ENCODE data around the gene CMC2. TPM values are rescaled to one million over a fixed set of nuclear protein-coding genes. Genes with fewer than 3 reads are reported as not detected.

Gene CMC2
- total RNA-seq, 5 donors from 2014 or later (not counting 1 experiment from before 2014, with no cell fraction given): 29.9 to 56.1 (median 38.1) TPM

GRCh38 chr16:80938004-80938878 is 68.4 kb downstream of the CMC2 start:
- no peak for ATAC-seq (replicated peaks in 1 of 4)
- Histone ChIP-seq H3K36me3 (ENCODE audit: control insufficient read depth in 2 of 2, extremely low read depth in 1 of 2, insufficient read depth in 1 of 2, low read length in 1 of 2) (no peaks in the 10 kb centered on the region), H3K27ac (ENCODE audit: low read length) (no peak overlapping the region), H3K4me3 (ENCODE audit: control insufficient read depth in 1 of 2, extremely low read depth in 1 of 2, low read length in 1 of 2) (no peak overlapping the region), H3K4me1 (ENCODE audit: control insufficient read depth in 1 of 2, extremely low read depth in 1 of 2, insufficient read depth in 2 of 2, low read length in 2 of 2) (no peaks in the 10 kb centered on the region), H3K9me3 (no peaks in the 10 kb centered on the region), H3K27me3 (replicated peaks in 1 of 2; ENCODE audit: control insufficient read depth in 2 of 2, extremely low read depth in 1 of 2, insufficient read depth in 2 of 2, low read length in 1 of 2) (peaks cover 6 to 13% of the 10 kb centered on the region in 2 experiments)
- no peak for DNase-seq
- H3K4me3 Mint-ChIP-seq: no peak overlapping the region
- ChIA-PET CTCF (interaction anchor here in 1 of 2 donors (0.6 kb wide), 1 partner anchor 43 kb away, joined by 3 read pairs; no protein-coding TSS in a partner anchor), POLR2A (no interaction called here)
- no peaks in the 10 kb centered on the region for H3K36me3 Mint-ChIP-seq
- peaks cover 0 to 2% (median 1%) of the 10 kb centered on the region in 3 donors for H3K4me1 Mint-ChIP-seq
- 87% methylated on average over 7 of the region's 15 CpGs for WGBS (ENCODE audit: insufficient coverage)
- H3K9me3 Mint-ChIP-seq: no peaks in the 10 kb centered on the region
- H3K27me3 Mint-ChIP-seq: peaks cover 30% of the 10 kb centered on the region in 2 donors
- no peak overlapping the region for H3K27ac Mint-ChIP-seq

DNA sequence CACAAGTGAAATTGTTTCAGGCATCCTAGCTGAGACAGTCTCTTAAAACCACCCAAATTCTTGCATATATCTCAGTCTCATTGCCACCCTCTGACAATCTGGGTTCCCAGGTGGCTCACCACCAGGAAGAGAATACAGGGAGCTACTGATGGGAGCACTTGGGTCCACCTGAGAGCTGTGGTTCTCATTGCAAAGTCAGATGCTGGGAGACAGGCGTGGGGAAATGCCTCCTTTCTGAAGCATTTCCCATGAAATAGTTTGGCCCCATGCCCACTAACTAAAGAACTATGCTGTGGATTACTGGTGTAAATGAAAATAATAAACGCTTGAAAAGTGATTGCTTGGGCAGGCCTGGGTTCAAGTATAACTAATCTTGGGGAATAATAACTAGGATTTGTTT is 70.3 kb downstream of the CMC2 start:
- Mint-ChIP-seq H3K27ac (no peak overlapping the region), H3K27me3 (peaks cover 41% of the 10 kb centered on the region in 2 donors), H3K4me3 (no peak overlapping the region), H3K36me3 (no peaks in the 10 kb centered on the region), H3K4me1 (peaks cover 10 to 11% (median 10%) of the 10 kb centered on the region in 3 donors), H3K9me3 (no peaks in the 10 kb centered on the region)
- H3K4me3 ChIP-seq (ENCODE audit: control insufficient read depth in 1 of 2, extremely low read depth in 1 of 2, low read length in 1 of 2): no peak overlapping the region
- DNase-seq: no peak
- ChIA-PET CTCF (interaction anchor here in 1 of 2 donors (0.6 kb wide), 1 partner anchor 10 kb away, joined by 7 read pairs; no protein-coding TSS in a partner anchor), POLR2A (no interaction called here)
- H3K27me3 ChIP-seq (replicated peaks in 1 of 2; ENCODE audit: control insufficient read depth in 2 of 2, extremely low read depth in 1 of 2, insufficient read depth in 2 of 2, low read length in 1 of 2): peaks cover 8 to 29% of the 10 kb centered on the region in 2 experiments
- H3K9me3 ChIP-seq: no peaks in the 10 kb centered on the region
- no peak for ATAC-seq (replicated peaks in 1 of 4)
- no CpG with 5 or more reads among the region's 2 CpGs for WGBS (ENCODE audit: insufficient coverage)
- H3K4me1 ChIP-seq (ENCODE audit: control insufficient read depth in 1 of 2, extremely low read depth in 1 of 2, insufficient read depth in 2 of 2, low read length in 2 of 2): peaks cover 0 to 12% of the 10 kb centered on the region in 2 experiments
- no peaks in the 10 kb centered on the region for H3K36me3 ChIP-seq (ENCODE audit: control insufficient read depth in 2 of 2, extremely low read depth in 1 of 2, insufficient read depth in 1 of 2, low read length in 1 of 2)
- no peak overlapping the region for H3K27ac ChIP-seq (ENCODE audit: low read length)

GRCh38 chr16:80935691-80936090 is 71.0 kb downstream of the CMC2 start:
- ChIA-PET POLR2A (no interaction called here), CTCF (no interaction called here)
- WGBS (ENCODE audit: insufficient coverage): 90% methylated on average over 2 of the region's 3 CpGs

DNA sequence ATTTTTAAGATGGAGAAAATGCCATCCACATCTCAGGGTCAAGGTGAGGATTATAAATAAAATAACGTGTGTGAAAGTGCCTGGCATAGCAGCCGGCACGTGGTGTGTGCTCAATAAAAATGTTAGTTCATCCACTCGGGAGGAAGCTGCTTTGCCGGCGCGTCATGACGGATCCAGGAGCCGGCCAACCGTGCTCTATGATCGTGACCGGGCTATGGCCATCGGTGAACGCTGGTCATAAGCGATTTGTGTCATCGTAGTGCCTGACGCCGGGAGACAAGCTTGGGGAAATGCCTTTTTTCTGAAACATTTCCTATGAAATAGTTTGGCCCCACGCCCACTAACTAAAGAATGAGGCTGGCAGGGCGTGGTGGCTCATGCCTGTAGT is 74.0 kb downstream of the CMC2 start:
- Mint-ChIP-seq H3K4me3 (peak overlapping the region; percentile 43 to 78 (median 64)), H3K36me3 (no peaks in the 10 kb centered on the region), H3K4me1 (peaks cover 10 to 11% (median 10%) of the 10 kb centered on the region in 3 donors), H3K9me3 (no peaks in the 10 kb centered on the region), H3K27me3 (peaks cover 54 to 62% of the 10 kb centered on the region in 2 donors), H3K27ac (no peak overlapping the region)
- Histone ChIP-seq H3K9me3 (no peaks in the 10 kb centered on the region), H3K27me3 (replicated peaks in 1 of 2; ENCODE audit: control insufficient read depth in 2 of 2, extremely low read depth in 1 of 2, insufficient read depth in 2 of 2, low read length in 1 of 2) (peaks cover 8 to 40% of the 10 kb centered on the region in 2 experiments), H3K36me3 (ENCODE audit: control insufficient read depth in 2 of 2, extremely low read depth in 1 of 2, insufficient read depth in 1 of 2, low read length in 1 of 2) (no peaks in the 10 kb centered on the region), H3K27ac (ENCODE audit: low read length) (no peak overlapping the region), H3K4me3 (ENCODE audit: control insufficient read depth in 1 of 2, extremely low read depth in 1 of 2, low read length in 1 of 2) (no peak overlapping the region), H3K4me1 (ENCODE audit: control insufficient read depth in 1 of 2, extremely low read depth in 1 of 2, insufficient read depth in 2 of 2, low read length in 2 of 2) (peaks cover 0 to 12% of the 10 kb centered on the region in 2 experiments)
- ATAC-seq (replicated peaks in 1 of 4): no peak
- DNase-seq: no peak
- 36% methylated on average over 20 of the region's 20 CpGs for WGBS (ENCODE audit: insufficient coverage)
- POLR2A ChIA-PET: no interaction called here
- CTCF ChIA-PET: no interaction called here

More at GRCh38 chr16:80935691-80936090, 71.0 kb downstream of the CMC2 start:
- Histone ChIP-seq H3K27ac (ENCODE audit: low read length) (no peak overlapping the region), H3K9me3 (no peaks in the 10 kb centered on the region), H3K4me3 (ENCODE audit: control insufficient read depth in 1 of 2, extremely low read depth in 1 of 2, low read length in 1 of 2) (no peak overlapping the region), H3K27me3 (replicated peaks in 1 of 2; ENCODE audit: control insufficient read depth in 2 of 2, extremely low read depth in 1 of 2, insufficient read depth in 2 of 2, low read length in 1 of 2) (peaks cover 8 to 34% of the 10 kb centered on the region in 2 experiments), H3K4me1 (ENCODE audit: control insufficient read depth in 1 of 2, extremely low read depth in 1 of 2, insufficient read depth in 2 of 2, low read length in 2 of 2) (peaks cover 0 to 12% of the 10 kb centered on the region in 2 experiments), H3K36me3 (ENCODE audit: control insufficient read depth in 2 of 2, extremely low read depth in 1 of 2, insufficient read depth in 1 of 2, low read length in 1 of 2) (no peaks in the 10 kb centered on the region)
- no peaks in the 10 kb centered on the region for H3K9me3 Mint-ChIP-seq
- DNase-seq: no peak
- peaks cover 10 to 11% (median 10%) of the 10 kb centered on the region in 3 donors for H3K4me1 Mint-ChIP-seq
- no peak overlapping the region for H3K4me3 Mint-ChIP-seq
- peaks cover 41 to 47% of the 10 kb centered on the region in 2 donors for H3K27me3 Mint-ChIP-seq
- H3K36me3 Mint-ChIP-seq: no peaks in the 10 kb centered on the region
- no peak overlapping the region for H3K27ac Mint-ChIP-seq
- no peak for ATAC-seq (replicated peaks in 1 of 4)

GRCh38 chr16:80931801-80932707 is 74.6 kb downstream of the CMC2 start:
- no peak overlapping the region for H3K27ac ChIP-seq (ENCODE audit: low read length)
- H3K9me3 ChIP-seq: no peaks in the 10 kb centered on the region
- H3K27me3 Mint-ChIP-seq: peaks cover 60 to 66% of the 10 kb centered on the region in 2 donors
- H3K9me3 Mint-ChIP-seq: no peaks in the 10 kb centered on the region
- CTCF ChIA-PET: no interaction called here
- H3K36me3 ChIP-seq (ENCODE audit: control insufficient read depth in 2 of 2, extremely low read depth in 1 of 2, insufficient read depth in 1 of 2, low read length in 1 of 2): no peaks in the 10 kb centered on the region
- H3K4me1 Mint-ChIP-seq: peaks cover 10 to 11% (median 10%) of the 10 kb centered on the region in 3 donors
- no peak overlapping the region for H3K4me3 ChIP-seq (ENCODE audit: control insufficient read depth in 1 of 2, extremely low read depth in 1 of 2, low read length in 1 of 2)
- no peaks in the 10 kb centered on the region for H3K36me3 Mint-ChIP-seq
- H3K4me3 Mint-ChIP-seq: peak overlapping the region; percentile 43 to 78 (median 64)
- POLR2A ChIA-PET: no interaction called here
- H3K27me3 ChIP-seq (replicated peaks in 1 of 2; ENCODE audit: control insufficient read depth in 2 of 2, extremely low read depth in 1 of 2, insufficient read depth in 2 of 2, low read length in 1 of 2): peaks cover 8 to 46% of the 10 kb centered on the region in 2 experiments
- WGBS (ENCODE audit: insufficient coverage): 3% methylated on average over 66 of the region's 67 CpGs
- ATAC-seq (replicated peaks in 1 of 4) (peak in 3 of 4 experiments; percentile 48 to 63 (median 53)), DNase-seq (peak in 5 of 35 experiments; percentile 1 to 12 (median 4))
- no peak overlapping the region for H3K27ac Mint-ChIP-seq
- peaks cover 0 to 12% of the 10 kb centered on the region in 2 experiments for H3K4me1 ChIP-seq (ENCODE audit: control insufficient read depth in 1 of 2, extremely low read depth in 1 of 2, insufficient read depth in 2 of 2, low read length in 2 of 2)

All from T-cell (primary cell).